HCT116 (cell line): ENCODE results near the gene ERLIN1. TPM values are rescaled to one million over a fixed set of nuclear protein-coding genes. Genes with fewer than 3 reads are reported as not detected.

Experiments used
- ATAC-seq: fragments of 200-7000 bp; cut with Tn5 transposase; 2 replicates; pipeline ENCODE4 v1.9.1; 2020; ENCODE audit warnings: mild to moderate bottlenecking, moderate library complexity
- BruUV-seq: library from RNA; stranded (reverse); fragments of 400-500 nt; replicated peaks from 2 replicates; lab custom pipeline; 2021; lab: Mats Ljungman, UMichigan
- CTCF ChIA-PET: fragments of 300-600 bp; sonication (Branson Sonifier 250); formaldehyde crosslinking; loops from one replicate; lab custom pipeline; 2021; ENCODE audit warnings: antibody characterized with exemption; lab: Charles Lee
- POLR2A ChIA-PET: fragments of 300-600, 350-600 bp; sonication (Branson Sonifier 250); formaldehyde crosslinking; loops from one replicate; lab custom pipeline; 2021; ENCODE audit warnings: antibody characterized with exemption; lab: Charles Lee
- RAD21 ChIA-PET, 2 experiments: fragments of 300-600 bp; sonication (Branson Sonifier 250); formaldehyde crosslinking; loops; one replicate each; lab custom pipeline; 2023; ENCODE audit warnings: low total read pairs in 2 of 2; ENCODE audit not compliant: uncharacterized antibody in 2 of 2, unreplicated experiment in 2 of 2, low non-redundant PET in 1 of 2; lab: Charles Lee
- DNase-seq: peaks from one replicate; pipeline ENCODE4 v3.0.0-alpha.2; 2010; ENCODE audit warnings: low read depth, low spot score
- H2AFZ ChIP-seq: fragments of 200-600 bp; shearing (Covaris generic), sonication (generic); 2 replicates; pipeline ENCODE4 v1.6.1; 2017; ENCODE audit warnings: low read depth, mixed run types, mixed read lengths, antibody characterized with exemption, low read length; ENCODE audit not compliant: poor library complexity, severe bottlenecking
- H3K27ac ChIP-seq: 2 replicates; pipeline ENCODE4 v1.5.1; 2012; ENCODE audit warnings: low read depth, low read length
- H3K27me3 ChIP-seq: fragments of 200-600 bp; sonication (generic); 2 replicates; pipeline ENCODE4 v1.6.1; 2016; ENCODE audit warnings: mixed run types, low read length, mixed read lengths; ENCODE audit not compliant: insufficient read depth
- H3K36me3 ChIP-seq, 2 experiments: fragments of 200-500 bp in 1 of 2; fragments of 200-600 bp in 1 of 2; sonication (Bioruptor generic) in 1 of 2; sonication (generic) in 1 of 2; 2 replicates each; pipeline versions ENCODE4 v1.5.1 to v1.6.1; 2014 to 2016; ENCODE audit warnings: low read length in 2 of 2, inconsistent platforms in 1 of 2, mixed read lengths in 1 of 2, mixed run types in 1 of 2; ENCODE audit not compliant: insufficient read depth in 2 of 2, control insufficient read depth in 1 of 2
- H3K4me1 ChIP-seq, 2 experiments: fragments of 200-600 bp in 1 of 2; sonication (generic) in 1 of 2; 2 replicates each; pipeline versions ENCODE4 v1.5.1 to v1.6.1; 2012 to 2017; ENCODE audit warnings: low read length in 2 of 2, inconsistent platforms in 1 of 2, mild to moderate bottlenecking in 1 of 2, mixed read lengths in 1 of 2, mixed run types in 1 of 2, moderate library complexity in 1 of 2; ENCODE audit not compliant: insufficient read depth in 2 of 2, control insufficient read depth in 1 of 2
- H3K4me2 ChIP-seq: fragments of 200-600 bp; sonication (generic); 2 replicates; pipeline ENCODE4 v1.6.1; 2017; ENCODE audit warnings: mixed run types, low read length, mixed read lengths
- H3K4me3 ChIP-seq, 2 experiments: fragments of 200-600 bp in 1 of 2; sonication (generic) in 1 of 2; replicated peaks in 1 of 2; 2 replicates each; pipeline ENCODE4 v1.5.1; 2011 to 2016; ENCODE audit warnings: low read length in 2 of 2, control low read depth in 1 of 2, low read depth in 1 of 2, mild to moderate bottlenecking in 1 of 2, mixed read lengths in 1 of 2, mixed run types in 1 of 2
- H3K79me2 ChIP-seq: fragments of 200-600 bp; sonication (generic); 2 replicates; pipeline ENCODE4 v1.6.1; 2017; ENCODE audit warnings: mild to moderate bottlenecking, mixed run types, low read length, moderate library complexity, mixed read lengths; ENCODE audit not compliant: insufficient read depth
- H3K9ac ChIP-seq: fragments of 200-600 bp; sonication (generic); 2 replicates; pipeline ENCODE4 v1.6.1; 2016; ENCODE audit warnings: low read length, mixed read lengths
- H3K9me2 ChIP-seq: fragments of 200-600 bp; sonication (generic), shearing (Covaris generic); 2 replicates; pipeline ENCODE4 v1.6.1; 2017; ENCODE audit warnings: mixed run types, mild to moderate bottlenecking, moderate library complexity; ENCODE audit not compliant: insufficient read depth
- H3K9me3 ChIP-seq, 2 experiments: fragments of 200-500 bp in 1 of 2; fragments of 200-600 bp in 1 of 2; sonication (Bioruptor generic) in 1 of 2; sonication (generic) in 1 of 2; 2 replicates each; pipeline ENCODE4 v1.6.1; 2014 to 2017; ENCODE audit warnings: low read length in 2 of 2, mixed read lengths in 2 of 2, inconsistent platforms in 1 of 2, low read depth in 1 of 2, mild to moderate bottlenecking in 1 of 2, mixed run types in 1 of 2, moderate library complexity in 1 of 2; ENCODE audit not compliant: control insufficient read depth in 1 of 2, insufficient read depth in 1 of 2
- H4K20me1 ChIP-seq: fragments of 200-600 bp; sonication (generic), shearing (Covaris generic); 2 replicates; pipeline ENCODE4 v1.6.1; 2017; ENCODE audit warnings: mixed run types, mild to moderate bottlenecking, moderate library complexity; ENCODE audit not compliant: insufficient read depth
- ATF3 ChIP-seq: IDR thresholded peaks from 2 replicates; pipeline ENCODE4 v1.6.1; 2012
- CBX3 ChIP-seq: IDR thresholded peaks from 2 replicates; pipeline ENCODE4 v1.6.1; 2012; ENCODE audit warnings: low read depth
- CEBPB ChIP-seq: IDR thresholded peaks from 2 replicates; pipeline ENCODE4 v1.6.1; 2012; ENCODE audit warnings: low read depth
- CTCF ChIP-seq, 3 experiments: fragments of 200-600 bp in 1 of 3; sonication (generic) in 1 of 3; IDR thresholded peaks in 2 of 3; conservative IDR thresholded peaks in 1 of 3; 2 replicates each; pipeline ENCODE4 v1.5.1; 2012 to 2017; ENCODE audit warnings: low read depth in 2 of 3, low read length in 2 of 3, antibody characterized with exemption in 1 of 3, borderline replicate concordance in 1 of 3, control low read depth in 1 of 3, mild to moderate bottlenecking in 1 of 3, mixed read lengths in 1 of 3, mixed run types in 1 of 3, moderate library complexity in 1 of 3; ENCODE audit not compliant: insufficient read depth in 1 of 3
- EGR1 ChIP-seq: IDR thresholded peaks from 2 replicates; pipeline ENCODE4 v1.6.1; 2012; ENCODE audit warnings: low read depth
- ELF1 ChIP-seq: IDR thresholded peaks from 2 replicates; pipeline ENCODE4 v1.6.1; 2012; ENCODE audit warnings: low read depth, borderline replicate concordance
- EZH2 ChIP-seq: fragments of 200-600 bp; sonication (generic); IDR thresholded peaks from 2 replicates; pipeline ENCODE4 v1.6.1; 2017; ENCODE audit warnings: antibody characterized with exemption, mixed run types
- EZH2phosphoT487 ChIP-seq: fragments of 200-600 bp; IDR thresholded peaks from 2 replicates; pipeline ENCODE4 v1.6.1; 2018; ENCODE audit warnings: antibody characterized with exemption, borderline replicate concordance
- FOSL1 ChIP-seq: IDR thresholded peaks from 2 replicates; pipeline ENCODE4 v1.6.1; 2012; ENCODE audit warnings: low read depth
- MAX ChIP-seq: IDR thresholded peaks from 2 replicates; pipeline ENCODE4 v1.6.1; 2012
- POLR2A ChIP-seq: IDR thresholded peaks from 2 replicates; pipeline ENCODE4 v1.7.0; 2011; ENCODE audit warnings: borderline replicate concordance; ENCODE audit not compliant: insufficient read depth, insufficient read length; ENCODE audit errors: extremely low read depth
- POLR2AphosphoS5 ChIP-seq: IDR thresholded peaks from 2 replicates; pipeline ENCODE4 v1.6.1; 2011; ENCODE audit warnings: mild to moderate bottlenecking, low read depth, low read length, moderate library complexity
- SIN3A ChIP-seq: IDR thresholded peaks from 2 replicates; pipeline ENCODE4 v1.6.1; 2012; ENCODE audit warnings: low read depth
- SP1 ChIP-seq: IDR thresholded peaks from 2 replicates; pipeline ENCODE4 v1.6.1; 2012; ENCODE audit warnings: low read depth
- SRF ChIP-seq: IDR thresholded peaks from 2 replicates; pipeline ENCODE4 v1.6.1; 2012; ENCODE audit warnings: low read depth
- ZFX ChIP-seq: fragments of 450-650 bp; IDR thresholded peaks from 2 replicates; pipeline ENCODE4 v1.6.1; 2017
- ZNF274 ChIP-seq: fragments of 200-500 bp; sonication (Bioruptor generic); IDR thresholded peaks from 2 replicates; pipeline ENCODE4 v1.6.1; 2014; ENCODE audit warnings: mild to moderate bottlenecking, low read depth, low read length, inconsistent platforms
- intact Hi-C: fragments of 100-400 bp; cut with micrococcal nuclease; formaldehyde crosslinking; loops from 2 replicates; pipeline ENCODE4 v1.10.0; 2022
- total RNA-seq: library from RNA; stranded (reverse); gene quantifications from one replicate; pipeline ENCODE4 v1.2.1, GENCODE V29; 2021; ENCODE audit not compliant: unreplicated experiment

Gene ERLIN1
- total RNA-seq, 1 experiment from 2014 or later = 64.5 TPM

- no peaks in the 10 kb centered on the region for H4K20me1 ChIP-seq
- no peak for DNase-seq
- H3K27ac ChIP-seq = no peak overlapping the region
- ATAC-seq = no peak
- H2AFZ ChIP-seq = no peak overlapping the region
- H3K36me3 ChIP-seq = peaks cover 24 to 41% of the 10 kb centered on the region in 2 experiments
- H3K9ac ChIP-seq = no peak overlapping the region; the same call in 1 of the 2 replicates
- no peaks in the 10 kb centered on the region for H3K27me3 ChIP-seq
- ChIA-PET POLR2A (no interaction called here), CTCF (no interaction called here), RAD21 (no interaction called here)
- H3K9me3 ChIP-seq = no peaks in the 10 kb centered on the region
- H3K9me2 ChIP-seq = no peaks in the 10 kb centered on the region
- intact Hi-C loops = loop anchor here (10.0 kb wide), 1 partner anchor 449 kb away; the partner anchor contains the start of genes COX15 and CUTC
- H3K4me2 ChIP-seq = no peak overlapping the region; the same call in 1 of the 2 replicates
- H3K4me1 ChIP-seq = peaks cover 12 to 23% of the 10 kb centered on the region in 2 experiments; a peak in 3 of 4 replicates
- H3K4me3 ChIP-seq = no peak overlapping the region
- peaks cover 91% of the 10 kb centered on the region for H3K79me2 ChIP-seq
- TF ChIP-seq FOSL1 (no peak), POLR2AphosphoS5 (no peak), CEBPB (no peak), EZH2phosphoT487 (no peak), CBX3 (no peak), SIN3A (no peak), SRF (no peak), CTCF (IDR thresholded peaks at IDR 0.05 in 2 of 3, conservative IDR thresholded peaks at IDR 0.05 in 1 of 3; ENCODE audit: borderline replicate concordance in 1 of 3, insufficient read depth in 1 of 3, low read depth in 2 of 3, low read length in 2 of 3) (no peak), POLR2A (no peak)
- BruUV-seq = no TSS peak
These were observed 2.3 kb downstream of the ERLIN1 start for GRCh38 chr10:100183481-100183880.

- intact Hi-C loops = loop anchor here (10.0 kb wide), 1 partner anchor 448 kb away; the partner anchor contains the start of genes COX15 and CUTC
- no peak overlapping the region for H3K27ac ChIP-seq
- H3K27me3 ChIP-seq = no peaks in the 10 kb centered on the region
- DNase-seq (no peak), ATAC-seq (no peak)
- CTCF ChIA-PET = no interaction called here
- no peak overlapping the region for H2AFZ ChIP-seq
- no peaks in the 10 kb centered on the region for H3K9me2 ChIP-seq
- H4K20me1 ChIP-seq = no peaks in the 10 kb centered on the region
- RAD21 ChIA-PET = no interaction called here
- no peaks in the 10 kb centered on the region for H3K9me3 ChIP-seq
- peaks cover 29 to 47% of the 10 kb centered on the region in 2 experiments for H3K36me3 ChIP-seq
- H3K4me3 ChIP-seq = no peak overlapping the region
- H3K4me1 ChIP-seq = peaks cover 12 to 23% of the 10 kb centered on the region in 2 experiments; a peak in 3 of 4 replicates
- no peak overlapping the region for H3K9ac ChIP-seq
- no peak overlapping the region for H3K4me2 ChIP-seq
- no TSS peak for BruUV-seq
- POLR2A ChIA-PET = no interaction called here
- H3K79me2 ChIP-seq = peaks cover 88% of the 10 kb centered on the region
- no peak for TF ChIP-seq EGR1
- TF ChIP-seq MAX = no peak
- no peak for TF ChIP-seq POLR2A
- TF ChIP-seq ZNF274 = no peak
- no peak for TF ChIP-seq ZFX
- no peak for TF ChIP-seq CTCF (IDR thresholded peaks at IDR 0.05 in 2 of 3, conservative IDR thresholded peaks at IDR 0.05 in 1 of 3; ENCODE audit: borderline replicate concordance in 1 of 3, insufficient read depth in 1 of 3, low read depth in 2 of 3, low read length in 2 of 3)
- TF ChIP-seq EZH2phosphoT487 = no peak
- TF ChIP-seq ELF1 = no peak
- TF ChIP-seq EZH2 = no peak
- TF ChIP-seq FOSL1 = no peak
- TF ChIP-seq SP1 = no peak
- no peak for TF ChIP-seq SIN3A
- no peak for TF ChIP-seq ATF3
These were observed 2.9 kb downstream of the ERLIN1 start for GRCh38 chr10:100182908-100183307.
